CD4-positive, alpha-beta T cell treated with Interleukin-6 at 100 ng/mL for 8 hours (primary cell): ENCODE results near the gene STUM.

Experiments used
- DNase-seq: peaks from one replicate; pipeline ENCODE4 v3.0.0-alpha.2; 2020; ENCODE audit warnings: mixed read lengths, low spot score

The STUM gene

GRCh38 chr1:226534098-226534497, 14.5 kb upstream of the STUM start:
- DNase-seq, result no peak

DNA sequence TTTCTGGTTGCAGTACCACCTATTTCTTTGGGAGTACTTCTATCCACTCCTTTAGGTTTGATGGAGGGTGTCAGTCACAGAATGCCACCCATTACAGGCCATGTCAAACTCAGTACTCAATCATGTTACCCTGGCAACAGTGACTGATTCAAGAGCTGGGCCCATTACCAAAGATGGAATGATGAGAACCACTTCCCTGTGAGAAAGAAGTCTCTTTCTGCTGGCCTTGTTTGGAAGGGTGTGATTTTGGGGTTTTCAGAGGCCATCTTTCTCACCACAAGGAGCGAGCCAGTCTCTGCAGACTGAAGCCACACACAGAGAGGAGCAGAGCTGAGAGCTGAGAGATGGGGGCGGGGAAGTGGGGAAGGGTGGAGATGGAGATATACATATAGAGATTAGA, 13.9 kb upstream of the STUM start:
- no peak for DNase-seq

GRCh38 chr1:226535666-226536065, 12.9 kb upstream of the STUM start:
- DNase-seq, result no peak

DNA sequence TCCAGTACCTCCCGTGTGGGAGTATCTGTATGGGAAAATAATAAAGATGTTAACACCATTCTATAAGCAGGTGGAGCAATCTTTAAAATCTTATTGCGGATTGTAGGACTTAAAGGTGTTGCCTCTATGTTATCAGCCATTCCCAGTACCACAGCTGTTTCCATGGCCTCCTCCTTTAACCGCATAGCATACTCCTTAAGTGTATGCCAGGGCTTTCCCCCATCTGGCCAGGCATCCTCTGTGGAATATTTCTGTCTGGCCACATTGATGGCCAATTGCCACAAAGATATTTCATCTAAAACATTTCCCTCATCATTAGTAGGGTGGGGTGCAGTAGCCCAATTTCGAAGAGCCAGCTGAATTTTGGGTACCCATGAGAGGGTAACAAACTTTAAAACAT, 7.3 kb upstream of the STUM start:
- no peak for DNase-seq

GRCh38 chr1:226541631-226542622, 6.6 kb upstream of the STUM start:
- DNase-seq, result no peak

- DNase-seq, result no peak
Observed at GRCh38 chr1:226542623-226543103, 5.9 kb upstream of the STUM start.

DNA sequence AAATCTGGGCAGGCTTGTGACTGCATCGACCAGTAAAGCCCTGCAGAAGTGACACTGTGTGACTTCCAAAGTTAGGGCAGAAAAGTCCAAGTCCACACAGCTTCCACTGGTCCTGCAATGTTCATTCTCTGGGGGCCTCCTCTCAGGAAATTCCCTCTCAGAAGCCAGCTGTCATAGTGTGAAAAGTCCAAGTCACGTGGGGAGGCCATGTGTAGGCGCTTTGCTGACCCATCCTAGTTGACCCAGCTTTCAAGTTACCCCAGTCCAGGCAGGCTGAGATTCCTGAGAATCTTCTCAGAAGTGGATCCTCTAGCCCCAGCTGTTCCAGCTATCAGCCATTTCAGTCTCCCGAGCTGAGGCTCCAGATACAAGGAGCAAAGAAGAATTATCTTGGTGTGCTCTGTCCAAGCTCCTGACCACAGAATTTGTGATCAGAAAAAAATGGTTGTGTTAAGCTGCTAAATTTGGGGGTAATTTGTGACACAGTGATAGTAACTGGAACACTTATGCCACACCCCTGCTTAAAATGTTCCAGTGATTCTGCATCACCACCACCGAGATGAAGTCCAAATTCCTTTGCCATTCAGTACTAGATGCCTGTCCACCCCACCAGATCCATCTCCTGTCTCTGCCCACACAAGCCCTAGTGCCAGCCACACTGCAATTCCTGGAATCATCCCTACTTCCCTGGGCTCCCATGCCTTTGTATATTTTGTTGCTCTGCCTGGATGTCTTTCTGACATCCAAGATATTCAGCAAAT, 2.5 kb upstream of the STUM start:
- DNase-seq, result no peak

DNA sequence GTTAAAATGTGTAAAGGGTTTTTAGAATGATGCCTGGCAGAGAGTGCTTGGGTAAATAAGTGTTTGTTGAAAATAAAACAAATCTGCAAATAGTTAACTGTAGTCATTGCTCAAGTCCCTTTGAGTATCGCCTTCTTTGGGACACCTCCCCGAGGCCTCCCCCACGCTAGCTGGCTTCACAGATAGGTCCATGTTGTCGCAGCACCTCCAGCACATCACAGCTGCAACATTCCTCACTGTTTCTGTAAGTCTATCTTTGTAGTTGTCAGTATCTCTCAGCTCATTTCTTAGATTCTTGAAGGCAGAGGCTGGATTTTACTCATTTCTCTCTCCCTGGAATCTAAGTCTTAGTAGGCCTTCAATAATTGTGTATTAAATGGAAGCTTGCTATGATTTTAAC, 1.6 kb upstream of the STUM start:
- DNase-seq, result no peak

GRCh38 chr1:226547754-226548191, 791 bp upstream of the STUM start:
- peak; percentile 60 for DNase-seq

DNA sequence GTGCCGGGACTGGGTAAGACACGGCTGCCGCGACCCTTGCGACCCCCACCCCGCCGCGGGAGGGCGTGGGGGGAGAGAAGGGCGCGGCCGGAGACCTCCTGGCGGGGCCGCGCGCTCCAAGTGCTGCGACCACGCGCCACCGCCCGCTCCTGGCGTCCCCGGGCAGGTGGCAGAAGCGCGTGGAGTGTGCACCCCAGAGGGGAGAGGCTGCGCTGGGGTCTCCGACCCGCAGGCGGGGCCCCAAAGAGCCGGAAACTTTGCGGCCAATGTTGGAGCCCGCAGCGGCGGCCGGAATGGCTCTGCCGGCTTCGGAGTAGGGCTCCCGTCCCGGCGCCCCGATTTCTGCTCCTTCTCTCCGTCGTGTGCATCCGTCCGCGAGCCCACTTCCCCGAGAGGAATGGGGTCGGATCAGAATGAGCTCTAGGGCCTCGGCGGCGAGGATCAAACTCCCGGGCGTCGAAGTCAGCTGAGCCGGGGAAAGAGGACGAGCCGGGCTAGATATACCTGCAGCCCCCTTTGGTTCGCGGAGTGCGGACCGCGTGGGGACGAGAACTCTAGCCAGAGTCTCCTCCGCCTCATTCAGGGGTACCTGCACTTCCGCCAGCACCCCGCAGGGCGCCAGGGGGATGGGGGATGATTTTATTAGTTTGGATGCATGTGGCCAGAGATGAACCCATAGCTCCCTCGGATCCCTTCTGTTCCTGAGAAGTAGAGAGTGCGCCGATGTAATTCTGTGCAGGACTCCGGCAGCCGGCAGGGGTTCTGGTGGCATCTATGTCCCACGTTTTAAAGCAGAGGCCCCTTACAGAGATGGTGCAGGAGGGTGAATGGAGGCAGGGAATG, 751 bp downstream of the STUM start:
- DNase-seq, result no peak

GRCh38 chr1:226549937-226550671, 1.5 kb downstream of the STUM start:
- no peak for DNase-seq

- no peak for DNase-seq
Observed at GRCh38 chr1:226550672-226551041, 2.1 kb downstream of the STUM start.

DNA sequence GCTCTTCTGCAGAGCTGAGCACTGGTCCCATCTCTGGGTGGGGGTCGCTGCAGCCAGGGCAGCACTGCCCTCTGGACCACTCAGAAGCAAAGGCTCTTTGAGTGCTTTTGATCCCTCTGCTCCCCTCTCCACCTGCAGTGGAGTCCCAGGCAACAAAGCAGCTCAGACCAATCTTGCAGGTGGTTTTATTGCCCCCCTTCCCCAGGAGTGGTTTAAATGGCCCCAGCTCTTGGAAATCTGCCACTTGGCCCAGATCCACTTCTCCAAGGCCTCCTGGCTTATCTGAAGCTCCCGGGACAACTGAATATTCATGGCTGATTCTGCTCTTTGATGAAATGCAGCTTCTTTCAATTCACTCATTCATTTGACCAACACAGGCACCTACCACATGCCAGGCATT, 2.7 kb downstream of the STUM start:
- DNase-seq, result no peak

- no peak for DNase-seq
Observed at GRCh38 chr1:226552061-226552460, 3.5 kb downstream of the STUM start.

DNA sequence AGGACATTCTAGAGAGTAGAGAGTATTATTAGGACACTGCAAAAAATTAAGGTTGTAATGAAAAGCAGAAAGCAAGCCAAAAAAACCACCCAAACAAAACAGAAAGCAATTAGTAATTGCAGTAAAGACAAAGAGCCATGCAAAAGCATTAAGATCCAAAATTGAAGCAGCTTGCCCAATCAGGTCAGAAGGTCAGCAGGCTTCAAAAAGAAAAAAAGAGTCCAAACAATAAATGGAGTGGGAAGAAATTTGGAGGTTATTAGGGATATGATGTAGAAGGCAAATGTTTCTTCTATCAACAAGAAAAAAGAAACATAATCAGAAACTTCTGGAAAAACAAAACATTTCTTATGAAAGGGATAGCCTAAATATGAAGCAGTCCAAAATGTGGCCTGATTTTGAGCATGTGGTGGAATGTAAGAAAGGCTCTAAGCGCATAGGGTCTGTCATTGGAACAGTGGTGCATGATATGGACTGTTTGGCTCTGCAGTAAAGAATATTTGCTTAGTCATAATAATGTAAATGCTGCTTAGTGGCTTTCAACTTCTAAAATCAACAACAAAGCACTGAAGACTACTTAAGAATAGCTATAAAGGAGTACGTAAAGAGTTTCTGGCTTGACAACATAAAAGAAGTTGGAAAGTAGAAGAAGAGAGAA, 4.8 kb downstream of the STUM start:
- no peak for DNase-seq

DNA sequence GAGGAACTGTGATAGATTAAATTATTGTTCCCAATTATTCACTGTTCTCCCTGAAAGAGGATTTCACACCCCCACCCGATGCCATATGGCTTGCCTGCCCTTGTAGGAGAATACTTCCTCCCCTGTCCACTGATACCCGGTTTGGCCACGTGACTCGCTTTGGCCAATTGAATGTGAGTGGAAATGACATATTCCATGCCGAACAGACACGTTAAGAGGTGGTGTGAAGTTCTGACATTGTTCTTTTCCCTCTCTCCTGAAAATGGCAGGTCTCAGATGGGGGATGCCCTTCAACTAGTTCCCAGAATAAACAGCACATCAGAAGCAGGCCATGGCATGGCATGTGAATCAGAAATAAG, 5.3 kb downstream of the STUM start:
- DNase-seq, result no peak

- DNase-seq, result no peak
Observed at GRCh38 chr1:226555092-226555491, 6.5 kb downstream of the STUM start.

DNA sequence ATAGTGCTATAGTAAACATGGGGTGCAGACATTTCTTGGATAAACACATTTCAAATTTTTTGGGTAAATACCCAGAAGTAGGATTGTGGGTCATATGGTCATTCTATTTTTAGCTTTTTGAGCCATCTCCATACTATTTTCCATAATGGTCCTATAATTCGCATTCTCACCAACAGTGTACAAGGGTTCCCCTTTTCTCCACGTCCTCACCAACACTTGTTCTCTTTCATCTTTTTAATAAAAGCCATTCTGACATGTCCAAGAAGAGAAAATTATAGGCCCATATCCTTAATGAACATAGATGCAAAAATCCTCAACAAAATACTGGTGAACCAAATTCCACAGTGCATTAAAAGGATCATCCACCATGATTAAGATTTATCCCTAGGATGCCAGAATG, 8.9 kb downstream of the STUM start:
- DNase-seq, result no peak

- DNase-seq, result no peak
Observed at GRCh38 chr1:226558036-226558650, 9.6 kb downstream of the STUM start.

- DNase-seq, result no peak
Observed at GRCh38 chr1:226560243-226560642, 11.7 kb downstream of the STUM start.
